Renal cortical epithelial cell (primary cell): Measurements from ENCODE around the gene GPN3. TPM values are rescaled to one million over a fixed set of nuclear protein-coding genes. Genes with fewer than 3 reads are reported as not detected.
"Not testable (repeated sequence)": the region's sequence is repeated elsewhere in the genome, so short reads cannot be mapped to it uniquely, and the experiment has no call there.

Experiments used
- DNase-seq: peaks from one replicate; pipeline ENCODE4 v3.0.0-alpha.2; 2011; ENCODE audit warnings: low read depth
- total RNA-seq: library from RNA; depleted of rRNA; stranded (reverse); fragments of >200 nt; gene quantifications from 2 replicates; pipeline ENCODE4 v1.2.3, GENCODE V29; 2014

GPN3 gene
- 19.1 and 25.5 TPM in 2 replicates for total RNA-seq

DNA sequence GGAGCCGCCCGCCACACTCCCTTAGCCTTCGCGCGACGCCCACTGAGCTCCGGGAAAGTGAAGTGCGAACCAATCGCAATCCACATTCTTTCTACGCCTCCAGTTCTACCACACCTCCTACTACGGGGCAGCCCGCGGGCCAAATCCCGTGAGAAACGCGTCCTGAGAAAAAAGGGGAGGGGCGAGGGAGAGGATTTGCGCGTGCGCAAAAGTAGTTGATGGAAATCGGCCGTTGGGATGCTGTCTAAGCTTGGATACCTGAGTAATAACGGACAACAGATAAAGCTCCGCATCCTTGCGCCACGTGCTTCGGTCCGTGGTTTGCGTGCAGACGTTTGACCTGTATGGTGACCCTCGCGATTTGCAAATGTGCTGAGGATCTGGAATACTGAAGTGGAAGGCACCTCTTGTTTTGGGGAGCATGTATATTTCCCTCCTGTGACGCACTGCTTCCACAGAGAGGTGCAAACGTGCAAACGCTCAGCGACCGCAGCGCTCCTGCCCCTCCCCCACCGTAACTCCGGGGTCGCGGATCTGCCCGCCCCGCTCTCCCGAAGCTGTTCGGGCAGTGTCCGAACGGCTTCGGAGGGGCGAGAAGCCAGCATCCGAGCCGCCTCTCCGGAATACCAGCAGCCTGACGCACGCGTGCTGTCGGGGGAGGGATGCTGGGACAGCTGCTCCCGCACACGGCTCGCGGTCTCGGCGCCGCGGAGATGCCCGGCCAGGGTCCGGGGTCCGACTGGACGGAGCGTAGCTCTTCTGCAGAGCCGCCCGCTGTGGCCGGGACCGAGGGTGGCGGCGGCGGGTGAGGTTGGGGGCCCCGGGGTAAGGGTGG is at the start of gene GPN3, which contains the start of gene FAM216A:
TSS of gene GPN3 (minus strand) at position 44 of the 835 bp plus-strand sequence. CDS start 54 bp downstream, outside the sequence.
TSS of gene FAM216A (plus strand) at position 632 of the 835 bp plus-strand sequence. CDS start at position 663, 31 bp downstream.
- DNase-seq: peak; percentile 95

DNA sequence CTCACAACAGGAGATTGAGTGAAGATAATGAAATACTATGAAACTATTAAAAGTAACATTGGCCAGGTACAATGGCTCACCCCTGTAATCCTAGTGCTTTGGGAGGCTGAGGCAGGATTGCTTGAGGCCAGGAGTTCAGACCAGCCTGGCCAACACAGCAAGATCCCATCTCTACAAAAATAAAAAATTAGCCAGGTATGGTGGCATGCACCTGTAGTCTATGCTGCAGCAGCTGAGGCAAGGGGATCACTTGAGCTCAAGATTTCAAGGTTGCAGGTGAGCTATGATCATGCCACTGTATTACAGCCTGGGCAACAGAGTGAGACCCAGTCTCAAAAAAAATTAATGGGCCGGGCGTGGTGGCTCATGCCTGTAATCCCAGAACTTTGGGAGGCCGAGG is 48.9 kb upstream of the GPN3 start:
- DNase-seq: no peak

DNA sequence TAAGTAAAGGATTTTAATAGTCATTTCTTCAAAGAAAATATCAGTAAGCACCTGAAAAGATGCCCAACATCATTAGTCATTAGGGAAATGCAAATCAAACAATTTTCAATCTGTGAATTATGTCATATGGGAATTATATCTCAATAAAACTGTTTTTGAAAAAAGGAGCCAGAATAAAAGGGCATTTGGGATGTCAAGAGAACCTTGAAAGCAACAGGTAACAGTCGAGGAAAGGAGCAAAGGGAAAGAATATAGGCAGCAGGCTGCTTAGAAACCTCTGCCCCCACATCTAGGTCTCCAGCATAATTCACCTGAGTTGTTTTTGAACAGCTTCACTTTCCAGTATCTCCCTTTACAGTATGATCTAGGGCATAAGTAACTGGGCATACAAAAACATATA is 46.3 kb upstream of the GPN3 start:
- DNase-seq: no peak

DNA sequence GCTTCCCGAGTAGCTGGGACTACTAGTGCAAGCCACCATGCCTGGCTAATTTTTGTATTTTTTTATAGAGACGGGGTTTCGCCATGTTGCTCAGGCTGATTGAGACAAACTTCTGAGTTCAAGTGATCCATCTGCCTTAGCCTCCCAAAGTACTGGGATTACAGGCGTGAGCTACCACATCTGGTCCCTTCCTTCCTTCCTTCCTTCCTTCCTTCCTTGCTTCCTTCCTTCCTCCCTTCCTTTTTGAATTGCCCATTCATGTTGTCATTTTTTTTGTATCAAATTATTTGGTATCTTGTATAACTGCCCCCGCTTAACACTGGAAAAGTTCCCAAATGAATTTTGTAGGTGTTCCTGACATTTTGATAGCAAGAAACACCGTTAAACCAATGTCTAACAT is 45.8 kb upstream of the GPN3 start:
- no peak for DNase-seq

DNA sequence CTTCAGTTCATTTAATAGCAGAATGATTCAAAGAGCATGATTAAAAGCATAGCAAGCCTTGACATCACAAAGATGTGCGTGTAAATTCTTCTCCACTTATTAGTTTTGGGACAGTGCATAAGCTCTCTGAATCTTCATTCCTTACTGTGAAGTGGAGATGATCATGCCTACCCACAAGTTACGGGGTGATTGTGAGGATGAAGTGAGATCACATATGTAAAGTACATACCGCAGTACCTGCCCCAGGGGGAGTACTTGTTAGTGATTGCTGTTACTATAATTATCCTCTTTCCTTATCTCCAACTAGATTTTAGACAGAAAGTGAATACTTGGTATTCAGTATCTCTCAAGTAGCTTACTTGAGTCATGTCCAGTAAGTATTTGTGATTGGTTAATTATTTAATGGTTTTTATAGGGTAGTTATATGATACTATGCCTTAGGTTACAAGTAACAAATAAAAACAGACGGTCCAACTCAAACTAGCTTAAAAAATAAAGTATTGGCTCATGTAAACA is 40.1 kb upstream of the GPN3 start:
- peak; percentile 14 for DNase-seq

DNA sequence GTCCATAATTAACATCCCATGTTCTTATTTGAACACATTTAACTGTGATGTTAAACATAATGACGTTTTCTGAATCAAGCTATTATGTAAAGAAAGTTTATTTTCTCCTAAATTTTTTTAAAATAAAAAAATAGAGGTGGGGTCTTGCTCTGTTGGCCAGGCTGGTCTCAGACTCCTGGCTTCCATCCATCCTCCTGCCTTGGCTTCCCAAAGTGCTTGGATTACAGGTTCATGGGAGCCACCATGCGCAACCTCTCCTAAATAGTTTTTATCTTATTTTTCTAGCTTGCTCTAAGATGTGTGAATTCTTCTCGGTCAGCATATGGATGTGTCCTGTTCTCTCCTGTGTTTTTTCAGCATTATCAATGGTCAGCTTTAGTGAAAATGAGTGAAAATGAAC is 37.3 kb upstream of the GPN3 start:
- DNase-seq: no peak

DNA sequence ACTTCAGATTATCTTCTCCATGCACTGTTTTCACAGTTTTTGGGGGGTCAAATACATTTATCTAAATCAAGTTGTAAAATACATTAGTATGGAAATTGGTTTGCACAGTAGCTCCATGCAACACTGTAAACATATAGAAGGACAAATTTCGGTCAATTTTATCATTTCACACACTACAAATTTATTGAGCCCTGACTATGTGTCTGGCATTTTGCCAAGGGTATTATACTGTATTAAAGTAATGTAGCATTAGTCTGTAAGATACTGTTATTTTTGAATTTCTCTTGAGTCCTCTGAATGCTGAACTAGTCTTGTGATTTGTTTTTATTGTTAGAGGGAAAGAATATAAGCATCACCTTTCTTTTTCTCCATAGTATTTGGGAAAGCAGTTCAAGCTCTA is 35.4 kb upstream of the GPN3 start:
- DNase-seq: no peak

DNA sequence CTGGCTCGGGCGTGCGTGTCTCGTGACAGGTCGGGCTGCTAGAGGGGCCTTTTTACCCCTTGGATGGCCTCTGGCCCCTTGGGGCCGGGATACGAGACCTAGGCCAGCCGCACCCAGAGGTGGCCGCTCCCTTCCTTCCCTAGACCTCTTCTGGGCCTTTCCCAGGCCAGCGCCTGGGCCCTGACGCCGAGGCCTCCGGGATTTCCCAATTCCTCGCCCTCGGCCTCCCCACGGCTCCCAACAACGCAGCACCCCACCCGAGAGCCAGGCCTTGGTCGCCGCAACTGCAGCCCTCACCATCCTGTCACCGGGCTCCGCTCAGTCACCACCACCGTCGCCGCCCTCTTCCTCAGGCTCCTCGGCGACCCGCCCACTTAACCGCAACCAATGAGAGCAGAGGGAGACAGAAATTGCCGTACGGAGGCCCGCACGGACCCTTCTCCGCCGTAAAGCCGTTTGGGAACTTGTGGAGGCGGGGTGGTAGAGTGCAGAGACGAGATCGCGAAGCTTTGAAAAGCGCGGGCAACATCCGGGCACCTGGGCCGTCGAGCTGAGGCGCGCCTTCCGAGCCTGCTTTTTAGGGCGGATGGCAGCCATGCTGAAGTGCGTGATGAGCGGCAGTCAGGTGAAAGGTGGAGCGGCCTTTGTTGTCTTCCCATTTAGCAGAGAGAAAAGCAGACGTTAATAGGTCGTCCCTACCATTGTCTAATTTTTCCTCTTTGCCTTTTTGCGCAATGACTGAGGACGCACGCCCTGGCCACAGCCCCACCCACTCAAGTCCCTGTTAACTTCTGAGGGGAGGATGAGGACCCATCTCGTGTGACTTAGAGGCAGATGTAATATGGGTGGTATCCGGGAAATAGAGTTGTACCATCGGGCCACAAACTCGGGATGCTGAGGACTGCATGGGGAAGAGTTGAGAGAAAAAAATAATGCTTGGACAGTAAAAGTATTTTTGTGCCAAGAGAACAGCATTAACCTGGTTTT is 34.0 kb upstream of the GPN3 start, which contains the start of the genes RAD9B and VPS29:
TSS of gene RAD9B (plus strand) at position 580 of the 987 bp plus-strand sequence. CDS start at position 587, 7 bp downstream.
TSS of gene VPS29 (minus strand) at position 360 of the 987 bp plus-strand sequence. CDS start at position 300, 60 bp downstream.
- peak; percentile 94 for DNase-seq

DNA sequence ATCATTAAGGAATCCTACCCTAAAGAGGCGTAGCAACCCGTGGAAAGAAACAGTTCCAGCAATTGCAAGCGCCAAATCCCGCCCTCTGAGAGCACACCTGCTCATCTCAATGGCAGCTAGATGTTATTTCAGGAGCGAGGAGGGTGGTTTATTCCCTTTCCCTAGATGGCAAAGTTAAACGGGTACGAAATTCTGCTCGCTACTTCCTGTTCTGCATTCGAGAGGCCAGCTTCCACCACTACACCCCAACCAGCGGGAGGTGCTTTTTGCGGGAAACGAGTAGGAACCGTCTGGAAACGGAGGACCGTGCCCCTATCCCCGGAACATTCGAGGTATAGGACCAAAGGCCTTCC is 33.3 kb upstream of the GPN3 start:
- peak; percentile 67 for DNase-seq

DNA sequence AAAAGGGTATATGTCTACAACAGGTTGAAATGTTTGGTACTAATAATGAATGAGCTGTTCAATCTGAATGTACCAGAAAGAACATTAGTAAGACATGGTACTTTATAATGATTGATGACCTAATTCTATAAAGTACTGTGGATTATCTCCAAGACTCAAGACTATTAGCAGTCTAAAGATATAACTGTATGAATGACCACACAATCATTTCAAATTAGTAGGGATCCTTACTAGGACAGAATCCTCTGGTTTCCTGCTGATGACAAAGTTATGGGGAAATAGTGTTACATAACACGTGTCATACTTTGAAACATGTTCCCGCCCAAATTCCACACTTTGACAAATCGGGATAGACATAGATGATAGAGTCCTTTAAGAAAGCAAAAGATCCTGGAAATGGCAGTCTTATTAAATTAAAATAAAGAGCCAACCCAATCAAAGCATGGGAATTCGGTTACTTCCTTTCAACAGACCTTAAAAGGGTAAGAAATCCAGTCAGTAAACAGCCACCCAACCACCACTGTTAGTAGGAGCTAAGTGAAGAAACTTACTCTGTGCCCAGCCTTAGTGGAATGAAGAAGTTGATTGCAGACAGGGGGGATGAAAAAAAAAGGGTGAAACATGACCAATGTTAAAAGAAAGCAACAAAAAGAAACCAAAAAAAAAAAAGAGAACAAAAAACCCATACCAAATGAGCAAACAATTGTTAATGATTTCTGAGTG is 31.1 kb upstream of the GPN3 start:
- peak; percentile 47 for DNase-seq

DNA sequence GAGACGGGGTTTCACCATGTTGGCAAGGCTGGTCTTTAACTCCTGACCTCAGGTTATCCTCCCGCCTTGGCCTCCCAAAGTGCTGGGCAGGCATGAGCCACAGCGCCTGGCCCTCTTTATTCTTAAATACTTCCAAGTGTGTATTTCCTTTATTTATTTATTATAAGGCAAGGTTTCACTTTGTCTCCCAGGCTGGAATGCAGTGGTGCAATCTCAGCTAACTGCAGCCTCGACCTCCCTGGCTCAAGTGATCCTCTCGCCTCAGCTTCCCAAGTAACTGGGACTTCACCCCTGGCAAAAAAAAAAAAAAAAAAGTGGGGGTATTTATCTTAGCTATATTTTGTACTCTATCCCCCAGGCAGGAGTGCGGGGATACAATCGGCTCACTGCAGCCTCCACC is 7.4 kb upstream of the GPN3 start:
- no peak for DNase-seq

DNA sequence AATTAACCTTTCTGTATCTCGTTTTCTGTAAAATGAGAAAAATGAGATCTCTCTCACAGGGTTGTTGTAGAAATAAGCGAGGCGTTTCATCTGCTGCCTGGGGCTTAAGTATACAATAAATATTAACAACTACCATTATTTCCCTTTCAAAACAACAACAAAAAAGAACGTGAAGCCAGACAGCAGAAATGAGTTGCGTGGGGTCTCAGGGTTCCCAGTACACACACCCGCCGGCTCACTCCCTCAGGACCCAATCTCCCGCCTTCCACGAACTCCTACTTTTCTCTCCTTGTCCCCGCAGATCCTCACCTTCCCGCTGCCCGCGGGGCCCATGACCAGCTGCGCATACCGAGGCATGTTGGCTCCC is 227 bp downstream of the GPN3 start:
- no peak for DNase-seq

DNA sequence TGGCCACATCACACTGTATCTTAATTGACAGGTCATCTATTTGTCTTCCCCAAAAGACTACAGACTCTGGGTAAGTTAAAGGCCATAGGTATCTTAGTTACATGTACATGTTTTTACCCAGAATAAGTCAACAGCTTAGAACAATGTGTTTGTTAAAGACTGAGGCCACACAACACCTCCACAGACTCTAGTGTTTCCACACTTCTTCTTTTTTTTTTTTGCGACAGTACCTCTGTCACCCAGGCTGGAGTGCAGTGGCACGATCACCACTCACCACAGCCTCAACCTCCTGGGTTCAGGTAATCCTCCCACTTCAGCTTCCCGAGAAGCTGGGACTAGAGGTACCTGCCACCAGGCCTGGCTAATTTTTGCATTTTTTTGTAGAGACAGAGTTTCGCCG is 1.3 kb downstream of the GPN3 start:
- DNase-seq: no peak

DNA sequence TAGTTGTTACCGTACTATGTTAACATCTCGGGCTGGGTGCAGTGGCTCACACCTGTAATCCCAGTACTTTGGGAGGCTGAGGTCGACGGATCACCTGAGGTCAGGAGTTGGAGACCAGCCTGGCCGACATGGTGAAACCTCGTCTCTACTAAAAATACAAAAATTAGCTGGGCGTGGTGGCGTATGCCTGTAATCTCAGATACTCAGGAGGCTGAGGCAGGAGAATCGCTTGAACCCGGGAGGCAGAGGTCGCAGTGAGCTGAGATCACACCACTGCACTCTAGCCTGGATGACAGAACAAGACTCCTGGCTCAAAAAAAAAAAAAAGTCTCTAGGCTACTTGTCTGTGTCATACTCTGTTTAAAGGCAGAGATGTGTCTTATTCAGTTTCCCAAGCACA is 2.3 kb downstream of the GPN3 start:
- not testable (repeated sequence) for DNase-seq

DNA sequence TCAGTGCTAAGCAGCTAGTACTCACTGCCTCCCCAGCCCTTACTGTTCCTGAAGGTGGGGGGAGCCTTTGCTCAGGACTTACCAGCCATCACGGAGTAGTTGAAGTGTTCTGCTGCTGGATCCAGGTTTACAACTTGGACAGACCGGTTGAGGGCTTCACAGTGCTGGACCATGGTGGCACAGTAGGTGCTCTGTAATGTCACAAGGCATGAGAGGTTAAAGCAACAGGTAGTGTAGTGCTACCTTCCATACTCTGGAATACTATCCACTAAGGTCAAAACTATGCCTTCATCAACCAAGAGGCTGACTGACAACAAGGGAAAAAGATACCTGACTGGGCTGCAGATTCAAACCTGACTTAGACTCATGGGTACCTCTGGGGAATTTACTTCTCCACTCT is 3.0 kb downstream of the GPN3 start:
- no peak for DNase-seq

DNA sequence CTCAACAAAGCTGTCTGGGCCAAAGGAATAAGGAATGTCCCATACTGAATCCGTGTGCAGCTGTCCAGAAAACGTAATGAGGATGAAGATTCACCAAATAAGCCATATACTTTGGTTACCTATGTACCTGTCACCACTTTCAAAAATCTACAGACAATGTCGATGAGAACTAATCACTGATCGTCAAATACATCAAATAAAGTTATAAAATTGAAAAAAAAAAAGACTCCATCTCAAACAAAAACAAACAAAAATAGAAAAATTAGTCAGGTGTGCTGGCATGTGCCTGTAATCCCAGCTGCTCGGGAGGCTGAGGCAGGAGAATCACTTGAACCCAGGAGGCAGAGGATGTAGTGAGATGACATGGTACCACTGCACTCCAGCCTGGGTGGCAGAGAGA is 6.9 kb downstream of the GPN3 start:
- not testable (repeated sequence) for DNase-seq

DNA sequence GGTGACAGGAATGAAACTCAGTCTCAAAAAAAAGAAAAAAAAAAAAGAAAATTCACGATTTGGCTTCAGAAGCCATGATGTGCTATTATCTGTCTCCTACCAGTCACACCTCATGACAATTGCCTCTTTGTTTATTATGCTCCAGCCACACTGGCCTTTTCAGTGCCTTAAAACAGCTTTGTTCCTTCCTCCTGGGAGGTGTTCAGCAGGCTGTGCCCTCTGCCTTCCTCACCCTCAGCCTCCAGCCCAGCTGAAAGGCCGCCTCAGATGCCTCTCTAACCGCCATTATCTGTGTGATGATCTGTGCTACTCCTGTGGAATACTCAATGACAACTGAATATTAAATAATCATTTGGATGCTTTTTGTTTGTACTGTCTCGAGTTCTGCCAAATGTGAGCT is 9.3 kb downstream of the GPN3 start:
- no peak for DNase-seq

DNA sequence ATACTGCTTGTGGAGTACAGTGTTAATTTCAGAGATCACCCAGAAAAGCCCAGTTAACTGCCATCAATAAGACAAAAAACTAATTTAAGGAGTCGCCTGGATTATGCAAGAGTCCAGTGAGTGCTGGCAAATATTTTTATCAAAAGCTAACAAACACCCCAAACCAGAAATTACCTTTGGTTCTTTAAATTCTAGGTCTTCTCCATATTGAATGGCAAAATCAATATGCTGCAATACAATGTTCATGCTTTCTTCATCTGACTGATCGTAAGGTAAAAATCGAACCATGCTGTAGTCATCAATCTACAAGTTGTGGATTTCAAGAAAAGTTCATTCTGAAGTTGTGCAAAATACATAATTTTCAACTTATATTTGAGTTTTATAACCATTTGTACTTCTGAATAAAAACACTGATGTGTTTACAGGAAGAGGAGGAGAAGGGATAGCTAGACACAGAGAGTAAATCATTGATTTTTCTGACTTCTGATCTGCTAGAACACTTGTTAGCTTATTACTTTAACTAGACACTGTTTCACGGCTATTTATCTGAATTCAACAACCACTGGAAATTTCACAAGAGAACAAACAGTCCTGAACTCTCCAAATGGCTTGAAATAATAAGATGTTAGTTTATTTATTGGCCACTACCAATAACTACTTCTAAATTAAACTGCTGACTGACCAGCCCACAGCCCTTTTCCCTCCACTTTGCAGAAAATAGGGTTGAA is 14.3 kb downstream of the GPN3 start:
- no peak for DNase-seq

DNA sequence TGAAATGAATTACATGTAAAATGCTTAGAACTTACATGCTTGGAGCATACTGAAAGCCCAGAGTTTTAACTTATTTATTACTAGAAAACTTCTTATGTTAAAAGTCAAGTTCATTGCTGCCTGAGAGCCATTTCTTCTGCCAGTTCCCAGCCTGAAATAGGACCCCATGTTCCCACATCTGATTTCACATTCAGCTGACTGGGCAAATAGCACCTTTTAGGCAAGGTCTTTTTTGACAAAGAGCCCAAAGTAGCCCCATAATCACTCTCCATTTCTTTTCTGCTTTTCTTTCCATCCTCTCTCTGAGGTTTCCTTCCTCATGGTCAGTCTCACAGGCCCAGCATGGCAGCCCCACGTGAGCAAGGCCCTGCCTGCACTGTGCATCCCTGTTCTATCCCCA is 16.8 kb downstream of the GPN3 start:
- no peak for DNase-seq

DNA sequence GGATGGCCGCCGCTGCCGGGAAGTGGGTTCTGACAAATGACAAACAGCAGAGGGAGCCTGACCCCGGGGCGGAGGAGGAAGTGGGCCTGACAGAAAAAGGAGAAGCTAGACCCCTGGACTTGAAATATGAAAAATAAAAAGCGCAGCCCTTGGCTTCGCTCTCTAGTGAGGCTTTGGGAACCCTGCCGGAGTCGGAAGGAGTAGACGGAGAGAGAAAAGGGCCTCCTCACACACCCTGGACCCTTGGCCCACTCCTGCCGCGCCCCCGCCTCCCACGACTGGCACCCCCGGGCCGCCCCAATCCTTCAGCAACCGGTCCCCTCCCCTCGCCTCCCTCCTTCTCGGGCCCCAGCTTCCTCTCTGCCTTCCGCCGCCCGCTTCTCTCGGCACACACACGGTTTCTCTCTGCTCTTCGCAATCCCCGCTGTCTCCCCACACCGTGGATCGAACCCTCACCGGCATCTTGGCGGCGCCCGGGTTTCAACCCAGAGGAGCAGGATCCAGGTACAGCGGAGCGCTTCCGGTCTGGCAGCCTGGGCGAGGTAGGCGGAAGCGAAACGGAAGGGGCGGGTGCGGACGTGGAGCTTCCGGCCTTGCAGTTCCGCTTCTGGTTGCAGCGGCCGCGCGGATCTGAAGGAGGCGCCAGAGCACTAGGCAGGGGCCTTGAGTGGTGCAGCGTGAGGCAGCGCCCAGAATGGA is 18.1 kb downstream of the GPN3 start, which contains the start of gene ARPC3:
TSS of gene ARPC3 (minus strand) at position 539 of the 699 bp plus-strand sequence. CDS start at position 462, 77 bp downstream.
- peak; percentile 86 for DNase-seq
